PFSK-1 (cell line): ENCODE results near the gene TTL.

Source experiments
- FOXP2 ChIP-seq: optimal IDR thresholded peaks from 2 replicates; pipeline ENCODE3; 2011; ENCODE audit warnings: borderline replicate concordance, control low read depth, inconsistent platforms; ENCODE audit not compliant: insufficient read depth; ENCODE audit errors: extremely low read length, extremely low read depth
- POLR2AphosphoS5 ChIP-seq: IDR thresholded peaks from 2 replicates; pipeline ENCODE4 v1.6.1; 2012; ENCODE audit warnings: low read depth, mild to moderate bottlenecking, control low read depth, low read length, moderate library complexity
- REST ChIP-seq, 2 experiments: IDR thresholded peaks; 2 replicates each; pipeline versions ENCODE4 v1.6.1 to v1.8.0; 2011 to 2012; ENCODE audit warnings: low read depth in 2 of 2, low read length in 2 of 2, control low read depth in 1 of 2, inconsistent platforms in 1 of 2, mild to moderate bottlenecking in 1 of 2, moderate library complexity in 1 of 2; ENCODE audit not compliant: insufficient read depth in 1 of 2
- SIN3A ChIP-seq: IDR thresholded peaks from 2 replicates; pipeline ENCODE4 v1.6.1; 2012; ENCODE audit warnings: mild to moderate bottlenecking, low read length, moderate library complexity, borderline replicate concordance; ENCODE audit not compliant: insufficient read depth
- TAF1 ChIP-seq: IDR thresholded peaks from 2 replicates; pipeline ENCODE4 v1.6.1; 2012; ENCODE audit warnings: low read length, control low read depth, borderline replicate concordance; ENCODE audit not compliant: insufficient read depth

Gene TTL

GRCh38 chr2:112584134-112584890 lies 102.4 kb downstream of the TTL start, which contains the start of gene CHCHD5:
Gene CHCHD5, plus strand, starts transcription at chr2:112584609. Its CDS starts 39 bp downstream, at chr2:112584648.
- TF ChIP-seq SIN3A (peak; percentile 33; the same call in 1 of the 2 replicates), FOXP2 (peak; percentile 69), POLR2AphosphoS5 (peak; percentile 97), TAF1 (peak; percentile 77), REST (IDR thresholded peaks at IDR 0.05; ENCODE audit: insufficient read depth in 1 of 2, low read depth in 2 of 2, low read length in 2 of 2) (no peak)

- TF ChIP-seq TAF1: 0 out of 2 replicates have a peak, but pooled peaks have one; percentile 17
- TF ChIP-seq FOXP2: no peak
- no peak; the same call in 1 of the 2 replicates for TF ChIP-seq POLR2AphosphoS5
- no peak for TF ChIP-seq SIN3A
Observed at GRCh38 chr2:112584891-112585250, 102.9 kb downstream of the TTL start.

- no peak for TF ChIP-seq FOXP2
- no peak for TF ChIP-seq REST (IDR thresholded peaks at IDR 0.05; ENCODE audit: insufficient read depth in 1 of 2, low read depth in 2 of 2, low read length in 2 of 2)
- no peak for TF ChIP-seq TAF1
- TF ChIP-seq POLR2AphosphoS5: no peak
- no peak for TF ChIP-seq SIN3A
Observed at GRCh38 chr2:112585400-112585799, 103.4 kb downstream of the TTL start.

GRCh38 chr2:112585873-112586464 lies 104.0 kb downstream of the TTL start:
- TF ChIP-seq POLR2AphosphoS5 (no peak), TAF1 (no peak), REST (IDR thresholded peaks at IDR 0.05; ENCODE audit: insufficient read depth in 1 of 2, low read depth in 2 of 2, low read length in 2 of 2) (no peak), FOXP2 (no peak), SIN3A (no peak)

- TF ChIP-seq FOXP2 (no peak), POLR2AphosphoS5 (no peak), REST (IDR thresholded peaks at IDR 0.05; ENCODE audit: insufficient read depth in 1 of 2, low read depth in 2 of 2, low read length in 2 of 2) (no peak), TAF1 (no peak), SIN3A (no peak)
Observed at GRCh38 chr2:112588611-112589045, 106.7 kb downstream of the TTL start.
